SJSA1 (cell line): ENCODE measurements around the gene ALMS1. TPM values are rescaled to one million over a fixed set of nuclear protein-coding genes. Genes with fewer than 3 reads are reported as not detected.

Source experiments
- DNase-seq, 2 experiments: peaks; one replicate each; pipeline ENCODE4 v3.0.0-alpha.2; 2015 to 2020; ENCODE audit warnings: low spot score in 2 of 2, low read depth in 1 of 2
- H3K27ac ChIP-seq: fragments of 250-450 bp; sonication (Bioruptor Pico); 2 replicates; pipeline ENCODE4 v1.5.1; 2020; ENCODE audit warnings: mild to moderate bottlenecking, moderate library complexity
- H3K27me3 ChIP-seq: fragments of 250-450 bp; sonication (Bioruptor Pico); replicated peaks from 2 replicates; pipeline ENCODE4 v1.5.1; 2020; ENCODE audit warnings: mild to moderate bottlenecking, moderate library complexity
- H3K36me3 ChIP-seq: fragments of 250-450 bp; sonication (Bioruptor Pico); 2 replicates; pipeline ENCODE4 v1.5.1; 2020; ENCODE audit warnings: mild to moderate bottlenecking
- H3K4me1 ChIP-seq: fragments of 250-450 bp; sonication (Bioruptor Pico); replicated peaks from 2 replicates; pipeline ENCODE4 v1.6.1; 2021; ENCODE audit warnings: mild to moderate bottlenecking
- H3K4me3 ChIP-seq: fragments of 250-450 bp; sonication (Bioruptor Pico); 2 replicates; pipeline ENCODE4 v1.5.1; 2020; ENCODE audit warnings: mild to moderate bottlenecking
- H3K9me3 ChIP-seq: fragments of 250-450 bp; sonication (Bioruptor Pico); replicated peaks from 2 replicates; pipeline ENCODE4 v1.5.1; 2020; ENCODE audit warnings: mild to moderate bottlenecking
- total RNA-seq: library from RNA; depleted of rRNA; stranded (reverse); fragments of >200 nt; shearing (Covaris generic); gene quantifications from 2 replicates; pipeline ENCODE4 v1.2.3, GENCODE V29; 2014

The ALMS1 gene
- total RNA-seq, 1 experiment from 2014 or later, result 22.3 TPM

GRCh38 chr2:73373344-73373743 lies 12.3 kb upstream of the ALMS1 start:
- H3K4me1 ChIP-seq, result no peaks in the 10 kb centered on the region
- peaks cover 8% of the 10 kb centered on the region; the same call in 1 of the 2 replicates for H3K27me3 ChIP-seq
- DNase-seq, result no peak
- H3K27ac ChIP-seq, result no peak overlapping the region
- 0 out of 2 replicates have a peak, but pooled peaks cover 2% of the 10 kb centered on the region for H3K9me3 ChIP-seq
- H3K4me3 ChIP-seq, result no peak overlapping the region
- no peaks in the 10 kb centered on the region for H3K36me3 ChIP-seq

- no peaks in the 10 kb centered on the region for H3K36me3 ChIP-seq
- H3K4me3 ChIP-seq, result no peak overlapping the region
- H3K27me3 ChIP-seq, result peaks cover 8% of the 10 kb centered on the region; the same call in 1 of the 2 replicates
- H3K4me1 ChIP-seq, result no peaks in the 10 kb centered on the region
- H3K27ac ChIP-seq, result no peak overlapping the region
- DNase-seq, result no peak
- H3K9me3 ChIP-seq, result 0 out of 2 replicates have a peak, but pooled peaks cover 2% of the 10 kb centered on the region
These were observed 11.4 kb upstream of the ALMS1 start for GRCh38 chr2:73374269-73374668.

GRCh38 chr2:73376681-73377080 lies 9.0 kb upstream of the ALMS1 start:
- H3K27ac ChIP-seq, result no peak overlapping the region
- H3K4me1 ChIP-seq, result no peaks in the 10 kb centered on the region
- DNase-seq, result no peak
- no peaks in the 10 kb centered on the region; the same call in 1 of the 2 replicates for H3K9me3 ChIP-seq
- peaks cover 12% of the 10 kb centered on the region; the same call in 1 of the 2 replicates for H3K27me3 ChIP-seq
- no peak overlapping the region for H3K4me3 ChIP-seq
- no peaks in the 10 kb centered on the region for H3K36me3 ChIP-seq

DNA sequence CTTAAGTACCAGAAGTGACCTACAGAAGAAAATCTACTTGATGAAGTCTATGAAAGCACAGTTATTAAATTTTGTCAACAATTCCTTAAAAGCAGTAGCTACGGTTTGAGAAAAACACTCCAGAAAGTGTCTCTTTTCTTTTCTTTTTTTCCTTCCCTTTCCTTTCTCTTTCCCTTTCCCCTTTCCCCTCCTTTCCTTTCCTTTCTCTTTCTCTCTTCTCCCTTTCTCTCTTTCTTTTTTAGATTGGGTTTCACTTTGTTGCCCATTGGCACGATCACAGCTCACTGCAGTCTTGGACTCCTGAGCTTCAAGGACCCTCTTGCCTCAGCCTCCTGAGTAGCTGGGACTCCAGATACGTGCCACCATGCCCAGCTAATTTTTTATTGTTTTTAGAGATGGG lies 2.6 kb upstream of the ALMS1 start:
- no peak overlapping the region for H3K27ac ChIP-seq
- H3K4me1 ChIP-seq, result peaks cover 19% of the 10 kb centered on the region
- no peak for DNase-seq
- no peaks in the 10 kb centered on the region for H3K36me3 ChIP-seq
- H3K9me3 ChIP-seq, result no peaks in the 10 kb centered on the region; the same call in 1 of the 2 replicates
- H3K4me3 ChIP-seq, result no peak overlapping the region
- H3K27me3 ChIP-seq, result peaks cover 5% of the 10 kb centered on the region; the same call in 1 of the 2 replicates

DNA sequence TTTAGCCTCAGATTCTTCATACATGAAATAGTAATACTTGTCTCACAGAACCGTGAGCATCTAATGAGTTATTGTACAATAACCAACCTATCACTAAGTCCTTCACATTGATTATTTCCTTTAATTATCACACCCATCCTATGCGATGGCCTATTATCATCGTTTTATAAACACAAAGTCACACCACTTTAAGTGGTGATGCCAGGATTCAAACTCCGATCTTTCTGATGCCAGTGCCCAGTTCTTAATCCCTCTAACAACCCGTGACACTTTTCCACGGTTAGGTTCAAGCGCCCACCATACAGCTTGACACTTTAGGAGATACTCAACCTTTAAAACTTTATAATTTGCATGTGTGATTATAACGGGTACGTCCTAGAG lies 523 bp upstream of the ALMS1 start:
- no peaks in the 10 kb centered on the region for H3K36me3 ChIP-seq
- H3K9me3 ChIP-seq, result no peaks in the 10 kb centered on the region; the same call in 1 of the 2 replicates
- H3K4me3 ChIP-seq, result peak overlapping the region; percentile 74
- peaks cover 19% of the 10 kb centered on the region for H3K4me1 ChIP-seq
- DNase-seq, result no peak
- H3K27ac ChIP-seq, result peak overlapping the region; percentile 62
- H3K27me3 ChIP-seq, result no peaks in the 10 kb centered on the region

DNA sequence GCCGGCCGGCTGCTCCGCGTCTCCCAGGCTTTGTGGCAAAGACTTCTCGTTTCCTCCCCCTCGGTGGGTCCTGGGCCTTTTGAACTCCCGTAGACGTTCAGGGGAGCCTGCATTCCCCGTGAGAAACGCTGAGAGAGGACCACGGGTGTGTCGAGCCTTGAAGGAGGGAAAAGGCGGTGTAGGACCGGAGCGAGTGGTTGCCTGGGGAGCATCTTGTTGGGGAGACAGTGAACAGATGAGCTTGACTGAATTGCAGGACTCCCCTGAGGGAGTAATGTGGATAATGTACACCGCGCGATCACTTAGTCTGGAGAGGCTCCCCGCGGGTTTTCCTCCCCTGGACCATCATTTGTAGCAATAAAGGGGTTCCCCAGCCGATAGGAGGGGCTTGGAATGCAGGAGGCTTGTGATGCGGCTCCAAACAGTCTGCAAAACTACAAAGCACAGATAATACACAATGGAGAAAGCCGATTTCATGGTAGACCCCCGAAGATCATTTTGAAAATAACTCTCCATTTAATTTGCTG lies 769 bp downstream of the ALMS1 start:
- peaks cover 19% of the 10 kb centered on the region for H3K4me1 ChIP-seq
- H3K9me3 ChIP-seq, result no peaks in the 10 kb centered on the region; the same call in 1 of the 2 replicates
- H3K4me3 ChIP-seq, result peak overlapping the region; percentile 74
- no peak for DNase-seq
- no peaks in the 10 kb centered on the region for H3K27me3 ChIP-seq
- H3K27ac ChIP-seq, result peak overlapping the region; percentile 56
- H3K36me3 ChIP-seq, result no peaks in the 10 kb centered on the region

- DNase-seq, result peak in 1 of 2 experiments; percentile 5
- Histone ChIP-seq H3K4me1 (peaks cover 16% of the 10 kb centered on the region), H3K9me3 (no peaks in the 10 kb centered on the region; the same call in 1 of the 2 replicates), H3K27me3 (no peaks in the 10 kb centered on the region), H3K27ac (no peak overlapping the region), H3K36me3 (no peaks in the 10 kb centered on the region), H3K4me3 (peak overlapping the region; percentile 74)
These were observed 1.4 kb downstream of the ALMS1 start for GRCh38 chr2:73386894-73387636.

DNA sequence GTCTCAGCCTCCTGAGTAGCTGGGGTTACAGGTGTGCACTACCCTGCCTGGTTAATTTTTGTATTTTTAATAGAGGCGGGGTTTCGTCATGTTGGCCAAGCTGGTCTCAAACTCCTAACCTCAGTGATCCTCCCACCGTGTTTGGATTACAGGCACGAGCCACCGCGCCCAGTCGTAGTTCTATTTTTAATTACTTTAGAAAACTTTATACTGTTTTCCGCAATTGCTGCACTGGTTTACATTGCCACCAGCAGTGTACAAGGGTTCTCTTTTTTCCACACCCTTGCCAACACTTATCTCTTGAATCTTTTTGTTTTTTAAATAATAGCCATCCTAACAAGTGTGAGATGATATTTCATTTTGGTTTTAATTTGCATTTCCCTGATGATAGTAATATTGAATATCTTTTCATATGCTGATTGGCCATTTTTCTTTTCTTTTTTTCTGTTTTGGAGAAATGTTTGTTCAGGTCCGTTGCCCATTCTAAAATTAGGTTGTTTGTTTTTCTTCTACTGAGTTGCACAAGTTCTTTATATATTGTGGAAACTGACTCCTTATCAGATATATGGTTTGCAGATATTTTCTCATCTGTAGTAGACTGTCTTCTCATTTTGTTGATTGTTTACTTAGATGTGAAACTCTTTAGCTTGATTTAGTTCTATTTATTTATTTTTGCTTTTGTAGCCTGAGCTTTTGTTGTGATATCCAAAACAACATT lies 16.9 kb downstream of the ALMS1 start:
- peaks cover 18% of the 10 kb centered on the region for H3K36me3 ChIP-seq
- no peak for DNase-seq
- H3K9me3 ChIP-seq, result peaks cover 13% of the 10 kb centered on the region
- H3K4me3 ChIP-seq, result no peak overlapping the region
- no peaks in the 10 kb centered on the region for H3K4me1 ChIP-seq
- no peaks in the 10 kb centered on the region for H3K27me3 ChIP-seq
- no peak overlapping the region for H3K27ac ChIP-seq

DNA sequence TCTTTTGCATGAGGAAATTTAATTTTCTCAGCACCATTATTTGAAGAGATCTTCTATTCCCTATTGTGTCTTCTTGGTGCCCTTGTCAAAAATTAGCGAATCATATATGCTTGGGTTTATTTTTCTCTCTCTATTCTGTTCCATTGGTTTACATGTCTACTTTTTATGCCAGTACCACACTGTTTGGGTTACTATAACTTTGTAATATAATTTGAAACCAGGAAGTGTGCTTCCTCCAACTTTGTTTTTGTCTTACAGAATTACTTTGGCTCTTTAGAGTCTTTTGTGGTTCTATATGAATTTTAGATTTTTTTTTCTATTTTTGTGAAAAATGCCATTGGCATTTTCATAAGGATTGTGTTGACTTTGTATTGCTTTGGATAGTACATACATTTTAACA lies 17.6 kb downstream of the ALMS1 start:
- Histone ChIP-seq H3K4me3 (no peak overlapping the region), H3K27me3 (no peaks in the 10 kb centered on the region), H3K27ac (no peak overlapping the region), H3K4me1 (no peaks in the 10 kb centered on the region), H3K9me3 (peaks cover 13% of the 10 kb centered on the region), H3K36me3 (peaks cover 19% of the 10 kb centered on the region)
- no peak for DNase-seq

DNA sequence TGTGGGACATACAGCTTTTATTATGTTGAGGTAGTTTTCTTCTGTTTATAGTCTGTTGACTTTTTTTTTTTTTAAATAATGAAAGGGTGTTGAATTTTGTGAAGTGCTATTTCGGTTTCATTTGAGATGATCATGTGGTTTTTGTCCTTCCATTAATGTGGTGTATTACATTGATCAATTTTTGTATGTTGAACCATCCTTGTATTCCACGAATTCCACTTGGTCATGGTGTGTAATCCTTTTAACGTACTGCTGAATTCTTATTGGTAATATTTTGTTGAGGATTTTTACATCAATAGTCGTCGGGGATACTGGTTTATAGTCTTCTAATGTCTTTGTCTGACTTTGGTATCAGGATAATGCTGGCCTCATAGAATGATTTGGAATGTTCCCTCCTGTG lies 18.8 kb downstream of the ALMS1 start:
- Histone ChIP-seq H3K36me3 (peaks cover 18% of the 10 kb centered on the region), H3K4me3 (no peak overlapping the region), H3K27ac (no peak overlapping the region), H3K27me3 (no peaks in the 10 kb centered on the region), H3K9me3 (peaks cover 9% of the 10 kb centered on the region; the same call in 1 of the 2 replicates), H3K4me1 (no peaks in the 10 kb centered on the region)
- no peak for DNase-seq

DNA sequence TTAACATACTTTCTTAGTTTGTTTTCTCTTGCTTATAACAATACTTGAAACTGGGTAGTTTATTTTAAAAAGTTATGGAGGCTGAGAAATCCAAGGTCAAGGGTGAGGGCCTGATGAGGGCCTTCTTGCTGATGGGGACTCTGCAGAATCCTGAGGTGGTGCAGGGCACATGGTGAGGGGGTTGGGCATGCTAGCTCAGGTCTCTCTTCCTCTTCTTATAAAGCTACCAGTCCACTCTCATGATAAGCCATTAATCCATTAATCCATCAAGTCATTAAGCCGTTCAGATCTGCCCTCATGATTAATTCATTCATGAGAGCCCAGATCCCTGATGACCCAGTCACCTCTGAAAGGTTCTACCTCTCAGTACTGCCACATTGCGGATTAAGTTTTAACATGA lies 21.4 kb downstream of the ALMS1 start:
- H3K9me3 ChIP-seq, result peaks cover 9% of the 10 kb centered on the region; the same call in 1 of the 2 replicates
- H3K4me1 ChIP-seq, result no peaks in the 10 kb centered on the region
- no peak for DNase-seq
- no peak overlapping the region for H3K4me3 ChIP-seq
- H3K27ac ChIP-seq, result no peak overlapping the region
- H3K27me3 ChIP-seq, result no peaks in the 10 kb centered on the region
- H3K36me3 ChIP-seq, result peaks cover 11% of the 10 kb centered on the region; the same call in 1 of the 2 replicates

DNA sequence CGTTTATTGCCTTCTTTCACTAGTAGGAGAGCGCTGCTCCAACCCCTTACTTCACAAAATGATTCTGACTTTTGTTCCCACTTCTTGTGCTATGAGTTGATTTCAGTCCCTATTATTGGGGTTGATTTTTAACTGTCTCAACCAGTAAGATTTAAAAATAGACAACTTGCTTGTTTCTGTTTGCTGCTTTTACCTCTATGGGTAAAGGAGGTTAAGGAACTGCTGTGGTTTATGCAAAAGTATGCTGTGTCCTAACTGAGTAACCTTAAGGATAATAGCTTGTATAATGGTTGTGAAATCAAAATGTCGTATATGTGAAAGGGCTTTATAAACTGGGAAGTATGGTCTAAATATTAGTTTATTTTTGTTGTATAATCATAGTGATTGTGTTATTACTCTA lies 22.6 kb downstream of the ALMS1 start:
- H3K36me3 ChIP-seq, result peaks cover 11% of the 10 kb centered on the region; the same call in 1 of the 2 replicates
- no peaks in the 10 kb centered on the region for H3K27me3 ChIP-seq
- no peak for DNase-seq
- H3K4me1 ChIP-seq, result no peaks in the 10 kb centered on the region
- H3K9me3 ChIP-seq, result peaks cover 9% of the 10 kb centered on the region; the same call in 1 of the 2 replicates
- no peak overlapping the region for H3K27ac ChIP-seq
- no peak overlapping the region for H3K4me3 ChIP-seq

- H3K9me3 ChIP-seq, result no peaks in the 10 kb centered on the region
- H3K4me3 ChIP-seq, result no peak overlapping the region
- H3K27me3 ChIP-seq, result no peaks in the 10 kb centered on the region
- H3K4me1 ChIP-seq, result no peaks in the 10 kb centered on the region
- no peak for DNase-seq
- H3K36me3 ChIP-seq, result peaks cover 6% of the 10 kb centered on the region; the same call in 1 of the 2 replicates
- H3K27ac ChIP-seq, result no peak overlapping the region
These were observed 29.1 kb downstream of the ALMS1 start for GRCh38 chr2:73414696-73415095.

GRCh38 chr2:73415906-73416305 lies 30.3 kb downstream of the ALMS1 start:
- DNase-seq, result no peak
- no peaks in the 10 kb centered on the region for H3K4me1 ChIP-seq
- H3K36me3 ChIP-seq, result no peaks in the 10 kb centered on the region
- H3K27ac ChIP-seq, result no peak overlapping the region
- no peak overlapping the region for H3K4me3 ChIP-seq
- H3K27me3 ChIP-seq, result no peaks in the 10 kb centered on the region
- no peaks in the 10 kb centered on the region for H3K9me3 ChIP-seq
